ENCODE results near the gene ZNF827. TPM values are rescaled to one million over a fixed set of nuclear protein-coding genes. Genes with fewer than 3 reads are reported as not detected.

Gene ZNF827
- total RNA-seq, 1 experiment from 2014 or later, result 19.1 TPM

DNA sequence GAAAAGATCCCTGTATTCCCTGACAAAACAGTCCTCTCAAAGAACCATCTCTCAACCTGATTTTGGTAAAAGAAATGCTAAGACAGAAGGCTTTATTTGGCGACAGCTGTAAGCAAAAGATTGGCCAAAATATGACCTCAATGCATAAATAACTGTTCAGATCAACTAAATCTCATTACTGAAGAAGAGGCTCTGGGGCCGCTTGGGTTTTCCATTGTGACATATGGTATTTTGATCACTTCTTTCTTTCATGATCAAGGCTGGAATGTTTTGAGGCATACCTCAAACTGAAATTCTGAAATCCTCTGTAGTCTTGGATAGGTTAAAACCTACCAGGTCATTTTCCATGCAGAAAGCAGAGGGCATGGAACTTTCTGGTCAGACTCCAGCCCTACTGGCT is 152.4 kb downstream of the ZNF827 start:
- Histone ChIP-seq H3K79me2 (ENCODE audit: insufficient read depth, low read length) (no peaks in the 10 kb centered on the region), H3K27ac (ENCODE audit: low read depth, low read length) (no peak overlapping the region), H3K4me1 (ENCODE audit: control insufficient read depth in 1 of 2, insufficient read depth in 2 of 2, low read length in 2 of 2) (no peaks in the 10 kb centered on the region), H4K20me1 (ENCODE audit: insufficient read depth) (no peaks in the 10 kb centered on the region), H3K27me3 (ENCODE audit: insufficient read depth, low read length) (no peaks in the 10 kb centered on the region), H2AFZ (ENCODE audit: low read depth, low read length, poor library complexity, severe bottlenecking) (no peak overlapping the region), H3K4me2 (ENCODE audit: low read length) (no peak overlapping the region), H3K9me2 (ENCODE audit: insufficient read depth) (no peaks in the 10 kb centered on the region), H3K4me3 (replicated peaks in 1 of 2; ENCODE audit: low read depth in 1 of 2, low read length in 2 of 2) (no peak overlapping the region), H3K36me3 (ENCODE audit: control insufficient read depth in 1 of 2, insufficient read depth in 2 of 2, low read length in 2 of 2) (no peaks in the 10 kb centered on the region), H3K9ac (ENCODE audit: low read length) (no peak overlapping the region), H3K9me3 (ENCODE audit: control insufficient read depth in 1 of 2, insufficient read depth in 1 of 2, low read depth in 1 of 2, low read length in 2 of 2) (no peaks in the 10 kb centered on the region)
- no peak for DNase-seq (ENCODE audit: low read depth, low spot score)
- BruUV-seq (replicated peaks), result no TSS peak
- ChIA-PET CTCF (no interaction called here), RAD21 (ENCODE audit: low non-redundant PET in 1 of 2, low total read pairs in 2 of 2, uncharacterized antibody in 2 of 2, unreplicated experiment in 2 of 2) (no interaction called here), POLR2A (no interaction called here)
- TF ChIP-seq EZH2 (IDR thresholded peaks at IDR 0.05) (no peak), CBX3 (IDR thresholded peaks at IDR 0.05; ENCODE audit: low read depth) (no peak), POLR2AphosphoS5 (IDR thresholded peaks at IDR 0.05; ENCODE audit: low read depth, low read length) (no peak), EGR1 (IDR thresholded peaks at IDR 0.05; ENCODE audit: low read depth) (no peak), RAD21 (IDR thresholded peaks at IDR 0.05; ENCODE audit: low read depth) (no peak), ZFX (IDR thresholded peaks at IDR 0.05) (no peak), POLR2A (IDR thresholded peaks at IDR 0.05; ENCODE audit: borderline replicate concordance, extremely low read depth, insufficient read depth, insufficient read length) (no peak), EZH2phosphoT487 (IDR thresholded peaks at IDR 0.05; ENCODE audit: borderline replicate concordance) (no peak), TCF7L2 (IDR thresholded peaks at IDR 0.05; ENCODE audit: borderline replicate concordance, extremely low read depth, insufficient read depth, insufficient read length) (no peak), ZNF274 (IDR thresholded peaks at IDR 0.05; ENCODE audit: low read depth, low read length) (no peak), YY1 (IDR thresholded peaks at IDR 0.05; ENCODE audit: extremely low read depth, insufficient replicate concordance, low read depth, low read length) (no peak)
- TF ChIP-seq, protein P1, sequence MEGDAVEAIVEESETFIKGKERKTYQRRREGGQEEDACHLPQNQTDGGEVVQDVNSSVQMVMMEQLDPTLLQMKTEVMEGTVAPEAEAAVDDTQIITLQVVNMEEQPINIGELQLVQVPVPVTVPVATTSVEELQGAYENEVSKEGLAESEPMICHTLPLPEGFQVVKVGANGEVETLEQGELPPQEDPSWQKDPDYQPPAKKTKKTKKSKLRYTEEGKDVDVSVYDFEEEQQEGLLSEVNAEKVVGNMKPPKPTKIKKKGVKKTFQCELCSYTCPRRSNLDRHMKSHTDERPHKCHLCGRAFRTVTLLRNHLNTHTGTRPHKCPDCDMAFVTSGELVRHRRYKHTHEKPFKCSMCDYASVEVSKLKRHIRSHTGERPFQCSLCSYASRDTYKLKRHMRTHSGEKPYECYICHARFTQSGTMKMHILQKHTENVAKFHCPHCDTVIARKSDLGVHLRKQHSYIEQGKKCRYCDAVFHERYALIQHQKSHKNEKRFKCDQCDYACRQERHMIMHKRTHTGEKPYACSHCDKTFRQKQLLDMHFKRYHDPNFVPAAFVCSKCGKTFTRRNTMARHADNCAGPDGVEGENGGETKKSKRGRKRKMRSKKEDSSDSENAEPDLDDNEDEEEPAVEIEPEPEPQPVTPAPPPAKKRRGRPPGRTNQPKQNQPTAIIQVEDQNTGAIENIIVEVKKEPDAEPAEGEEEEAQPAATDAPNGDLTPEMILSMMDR (IDR thresholded peaks at IDR 0.05 in 2 of 3, conservative IDR thresholded peaks at IDR 0.05 in 1 of 3; ENCODE audit: borderline replicate concordance in 1 of 3, insufficient read depth in 1 of 3, low read depth in 2 of 3, low read length in 2 of 3), result no peak
- TF ChIP-seq, protein P2, sequence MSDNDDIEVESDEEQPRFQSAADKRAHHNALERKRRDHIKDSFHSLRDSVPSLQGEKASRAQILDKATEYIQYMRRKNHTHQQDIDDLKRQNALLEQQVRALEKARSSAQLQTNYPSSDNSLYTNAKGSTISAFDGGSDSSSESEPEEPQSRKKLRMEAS (IDR thresholded peaks at IDR 0.05), result no peak
- TF ChIP-seq, protein P3, sequence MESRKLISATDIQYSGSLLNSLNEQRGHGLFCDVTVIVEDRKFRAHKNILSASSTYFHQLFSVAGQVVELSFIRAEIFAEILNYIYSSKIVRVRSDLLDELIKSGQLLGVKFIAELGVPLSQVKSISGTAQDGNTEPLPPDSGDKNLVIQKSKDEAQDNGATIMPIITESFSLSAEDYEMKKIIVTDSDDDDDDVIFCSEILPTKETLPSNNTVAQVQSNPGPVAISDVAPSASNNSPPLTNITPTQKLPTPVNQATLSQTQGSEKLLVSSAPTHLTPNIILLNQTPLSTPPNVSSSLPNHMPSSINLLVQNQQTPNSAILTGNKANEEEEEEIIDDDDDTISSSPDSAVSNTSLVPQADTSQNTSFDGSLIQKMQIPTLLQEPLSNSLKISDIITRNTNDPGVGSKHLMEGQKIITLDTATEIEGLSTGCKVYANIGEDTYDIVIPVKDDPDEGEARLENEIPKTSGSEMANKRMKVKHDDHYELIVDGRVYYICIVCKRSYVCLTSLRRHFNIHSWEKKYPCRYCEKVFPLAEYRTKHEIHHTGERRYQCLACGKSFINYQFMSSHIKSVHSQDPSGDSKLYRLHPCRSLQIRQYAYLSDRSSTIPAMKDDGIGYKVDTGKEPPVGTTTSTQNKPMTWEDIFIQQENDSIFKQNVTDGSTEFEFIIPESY (IDR thresholded peaks at IDR 0.05; ENCODE audit: extremely low read depth, insufficient replicate concordance, low read length), result no peak
- intact Hi-C loops (cut with micrococcal nuclease), result no loop called here
- no peak for ATAC-seq

Data from HCT116 (cell line).